Liver (tissue), 9 donors: ENCODE results near the gene TRERF1. TPM values are rescaled to one million over a fixed set of nuclear protein-coding genes. Genes with fewer than 3 reads are reported as not detected.

Experiments
- DNase-seq: peaks from one replicate; pipeline ENCODE4 v3.0.0-alpha.2; 2017; ENCODE audit warnings: low spot score
- H3K27ac ChIP-seq, 2 donors: one replicate each; pipeline ENCODE4 v1.7.0; 2013; ENCODE audit warnings: inconsistent platforms in 2 of 2, low read length in 2 of 2, control low read depth in 1 of 2, low read depth in 1 of 2, mild to moderate bottlenecking in 1 of 2
- H3K27me3 ChIP-seq, 4 donors: one replicate each; pipeline versions ENCODE4 v1.6.1 to v1.7.0; 2013; ENCODE audit warnings: low read length in 3 of 4, inconsistent platforms in 1 of 4, mild to moderate bottlenecking in 1 of 4, moderate library complexity in 1 of 4; ENCODE audit not compliant: control insufficient read depth in 4 of 4, insufficient read depth in 4 of 4
- H3K36me3 ChIP-seq, 4 donors: one replicate each; pipeline versions ENCODE4 v1.6.1 to v1.7.0; 2013; ENCODE audit warnings: low read length in 3 of 4, mild to moderate bottlenecking in 3 of 4, low read depth in 1 of 4, moderate library complexity in 1 of 4; ENCODE audit not compliant: control insufficient read depth in 4 of 4, insufficient read depth in 3 of 4
- H3K4me1 ChIP-seq, 4 donors: one replicate each; pipeline versions ENCODE4 v1.6.1 to v1.7.0; 2013; ENCODE audit warnings: low read length in 3 of 4, mild to moderate bottlenecking in 3 of 4, moderate library complexity in 1 of 4; ENCODE audit not compliant: control insufficient read depth in 4 of 4, insufficient read depth in 4 of 4
- H3K4me3 ChIP-seq, 3 donors: one replicate each; pipeline versions ENCODE4 v1.6.1 to v1.7.0; 2013; ENCODE audit warnings: low read length in 3 of 3, control low read depth in 1 of 3, low read depth in 1 of 3, mild to moderate bottlenecking in 1 of 3
- H3K9ac ChIP-seq, 2 donors: one replicate each; pipeline ENCODE4 v1.7.0; 2013; ENCODE audit warnings: low read length in 2 of 2, mild to moderate bottlenecking in 2 of 2, moderate library complexity in 2 of 2, control low read depth in 1 of 2, low read depth in 1 of 2
- H3K9me3 ChIP-seq, 4 donors: one replicate each; pipeline versions ENCODE4 v1.6.1 to v1.7.0; 2013; ENCODE audit warnings: low read length in 3 of 4; ENCODE audit not compliant: control insufficient read depth in 4 of 4
- EGR1 ChIP-seq, 2 donors: IDR thresholded peaks; 2 replicates each; pipeline ENCODE4 v1.6.1; 2016 to 2018; ENCODE audit warnings: antibody characterized with exemption in 2 of 2, low read depth in 2 of 2
- FOXA2 ChIP-seq: IDR thresholded peaks from 2 replicates; pipeline ENCODE4 v1.6.1; 2016; ENCODE audit warnings: antibody characterized with exemption
- GABPA ChIP-seq, 2 donors: IDR thresholded peaks in 1 of 2; conservative IDR thresholded peaks in 1 of 2; 2 replicates each; pipeline ENCODE4 v1.6.1; 2016; ENCODE audit warnings: antibody characterized with exemption in 2 of 2, mild to moderate bottlenecking in 1 of 2, moderate library complexity in 1 of 2
- HNF4A ChIP-seq, 2 donors: conservative IDR thresholded peaks; 2 replicates each; pipeline ENCODE4 v1.6.1; 2016; ENCODE audit warnings: antibody characterized with exemption in 2 of 2, mild to moderate bottlenecking in 2 of 2
- HNF4G ChIP-seq: IDR thresholded peaks from 2 replicates; pipeline ENCODE4 v1.6.1; 2016; ENCODE audit warnings: antibody characterized with exemption
- NR2F2 ChIP-seq: IDR thresholded peaks from 2 replicates; pipeline ENCODE4 v1.6.1; 2016; ENCODE audit warnings: antibody characterized with exemption
- RAD21 ChIP-seq, 2 donors: IDR thresholded peaks; 2 replicates each; pipeline ENCODE4 v1.6.1; 2016; ENCODE audit warnings: antibody characterized with exemption in 2 of 2, mild to moderate bottlenecking in 2 of 2
- RXRA ChIP-seq, 2 donors: IDR thresholded peaks; 2 replicates each; pipeline ENCODE4 v1.6.1; 2017 to 2018; ENCODE audit warnings: antibody characterized with exemption in 2 of 2, mild to moderate bottlenecking in 1 of 2
- SP1 ChIP-seq: IDR thresholded peaks from 2 replicates; pipeline ENCODE4 v1.6.1; 2018; ENCODE audit warnings: antibody characterized with exemption, mild to moderate bottlenecking
- TAF1 ChIP-seq: conservative IDR thresholded peaks from 2 replicates; pipeline ENCODE4 v1.6.1; 2016; ENCODE audit warnings: antibody characterized with exemption, mild to moderate bottlenecking
- YY1 ChIP-seq: IDR thresholded peaks from 2 replicates; pipeline ENCODE4 v1.6.1; 2016; ENCODE audit warnings: antibody characterized with exemption, mild to moderate bottlenecking
- WGBS: extraction: QIAGEN DNeasy Blood & Tissue Kit; methylation state at CpG from one replicate; pipeline ENCODE4 v1.1.7; 2013; 5-methylcytosine and 5-hydroxymethylcytosine counted together
- polyA plus RNA-seq, 2 donors: library from polyadenylated mRNA; stranded (reverse) in 1 of 2; unstranded in 1 of 2; fragments of 200-250 nt in 1 of 2; fragments of >200 nt in 1 of 2; fragmentation: Nextera tagmentation in 1 of 2; extraction: Ambion mirVana in 1 of 2; gene quantifications; one replicate each; pipeline versions ENCODE4 v1.2.1 to v1.2.3, GENCODE V29; 2013 to 2015
- total RNA-seq, 2 donors: library from RNA; depleted of rRNA; stranded (reverse); fragments of >200 nt; gene quantifications; one replicate each; pipeline ENCODE4 v1.2.3, GENCODE V29; 2014
- TF ChIP-seq, protein P1 (sequence below): IDR thresholded peaks from 2 replicates; pipeline ENCODE4 v1.6.1; 2016; ENCODE audit warnings: antibody characterized with exemption
- TF ChIP-seq, protein P2 (sequence below): IDR thresholded peaks from 2 replicates; pipeline ENCODE4 v1.6.1; 2016; ENCODE audit warnings: antibody characterized with exemption
- TF ChIP-seq, protein P3 (sequence below): fragments of 150-350 bp; IDR thresholded peaks from 2 replicates; pipeline ENCODE4 v1.5.1; 2017; ENCODE audit warnings: improper control_type of control experiment, low read depth, low read length; ENCODE audit not compliant: missing input control
- TF ChIP-seq, protein P4 (sequence below): IDR thresholded peaks from 2 replicates; pipeline ENCODE4 v1.6.1; 2016; ENCODE audit warnings: antibody characterized with exemption
- TF ChIP-seq, protein P5 (sequence below): IDR thresholded peaks from 2 replicates; pipeline ENCODE4 v1.6.1; 2016; ENCODE audit warnings: antibody characterized with exemption, mild to moderate bottlenecking
- donor health status: healthy.
- donor health status: healthy.
- donor health status: healthy.
- donor health status: healthy.
- donor health status: healthy.

Gene TRERF1
- total and polyA plus RNA-seq, 4 donors, result 0.33 to 1.3 (median 0.68) TPM

DNA sequence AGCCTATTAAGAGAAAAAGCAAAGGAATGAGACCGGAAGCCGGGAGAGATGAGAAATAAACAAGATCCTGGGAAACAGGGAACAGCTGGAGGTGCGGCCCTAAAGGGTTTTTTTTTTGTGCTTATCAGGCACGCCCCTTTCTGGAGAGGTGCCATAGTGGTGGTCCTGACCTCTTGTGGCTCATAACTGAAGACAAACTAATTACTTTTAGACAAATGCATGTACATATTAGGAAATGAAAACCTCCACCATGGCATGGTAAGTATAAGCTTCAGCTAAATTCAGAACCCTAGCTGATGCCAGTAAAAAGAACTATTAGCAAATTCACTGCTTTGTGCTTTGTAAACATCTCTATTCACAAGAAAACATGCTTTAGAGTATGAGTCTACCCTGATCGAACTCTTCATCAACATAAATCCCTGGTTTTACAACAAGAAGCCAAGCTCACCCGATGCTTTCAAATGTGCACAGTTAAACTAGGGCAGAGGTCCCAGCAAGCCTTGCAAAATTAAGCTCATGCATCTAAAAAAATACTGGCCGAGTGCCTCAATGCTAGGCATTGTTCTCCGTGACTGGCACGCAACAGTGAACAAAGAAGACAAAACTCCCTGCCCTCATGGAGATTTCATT lies 137.7 kb downstream of the TRERF1 start:
- H3K27me3 ChIP-seq, result no peaks in the 10 kb centered on the region
- no peaks in the 10 kb centered on the region for H3K9me3 ChIP-seq
- no peaks in the 10 kb centered on the region for H3K36me3 ChIP-seq
- H3K4me1 ChIP-seq, result no peaks in the 10 kb centered on the region
- H3K9ac ChIP-seq, result no peak overlapping the region
- H3K27ac ChIP-seq, result no peak overlapping the region
- H3K4me3 ChIP-seq, result no peak overlapping the region
- WGBS, result 79% methylated on average over 9 of the region's 9 CpGs
- TF ChIP-seq, protein P1, sequence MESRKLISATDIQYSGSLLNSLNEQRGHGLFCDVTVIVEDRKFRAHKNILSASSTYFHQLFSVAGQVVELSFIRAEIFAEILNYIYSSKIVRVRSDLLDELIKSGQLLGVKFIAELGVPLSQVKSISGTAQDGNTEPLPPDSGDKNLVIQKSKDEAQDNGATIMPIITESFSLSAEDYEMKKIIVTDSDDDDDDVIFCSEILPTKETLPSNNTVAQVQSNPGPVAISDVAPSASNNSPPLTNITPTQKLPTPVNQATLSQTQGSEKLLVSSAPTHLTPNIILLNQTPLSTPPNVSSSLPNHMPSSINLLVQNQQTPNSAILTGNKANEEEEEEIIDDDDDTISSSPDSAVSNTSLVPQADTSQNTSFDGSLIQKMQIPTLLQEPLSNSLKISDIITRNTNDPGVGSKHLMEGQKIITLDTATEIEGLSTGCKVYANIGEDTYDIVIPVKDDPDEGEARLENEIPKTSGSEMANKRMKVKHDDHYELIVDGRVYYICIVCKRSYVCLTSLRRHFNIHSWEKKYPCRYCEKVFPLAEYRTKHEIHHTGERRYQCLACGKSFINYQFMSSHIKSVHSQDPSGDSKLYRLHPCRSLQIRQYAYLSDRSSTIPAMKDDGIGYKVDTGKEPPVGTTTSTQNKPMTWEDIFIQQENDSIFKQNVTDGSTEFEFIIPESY, result no peak
- TF ChIP-seq EGR1 (IDR thresholded peaks at IDR 0.05; ENCODE audit: low read depth in 2 of 2) (no peak), GABPA (IDR thresholded peaks at IDR 0.05 in 1 of 2, conservative IDR thresholded peaks at IDR 0.05 in 1 of 2) (no peak), YY1 (no peak), NR2F2 (peak; percentile 45)
- TF ChIP-seq, protein P2, sequence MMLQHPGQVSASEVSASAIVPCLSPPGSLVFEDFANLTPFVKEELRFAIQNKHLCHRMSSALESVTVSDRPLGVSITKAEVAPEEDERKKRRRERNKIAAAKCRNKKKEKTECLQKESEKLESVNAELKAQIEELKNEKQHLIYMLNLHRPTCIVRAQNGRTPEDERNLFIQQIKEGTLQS, result no peak
- TF ChIP-seq, protein P3, sequence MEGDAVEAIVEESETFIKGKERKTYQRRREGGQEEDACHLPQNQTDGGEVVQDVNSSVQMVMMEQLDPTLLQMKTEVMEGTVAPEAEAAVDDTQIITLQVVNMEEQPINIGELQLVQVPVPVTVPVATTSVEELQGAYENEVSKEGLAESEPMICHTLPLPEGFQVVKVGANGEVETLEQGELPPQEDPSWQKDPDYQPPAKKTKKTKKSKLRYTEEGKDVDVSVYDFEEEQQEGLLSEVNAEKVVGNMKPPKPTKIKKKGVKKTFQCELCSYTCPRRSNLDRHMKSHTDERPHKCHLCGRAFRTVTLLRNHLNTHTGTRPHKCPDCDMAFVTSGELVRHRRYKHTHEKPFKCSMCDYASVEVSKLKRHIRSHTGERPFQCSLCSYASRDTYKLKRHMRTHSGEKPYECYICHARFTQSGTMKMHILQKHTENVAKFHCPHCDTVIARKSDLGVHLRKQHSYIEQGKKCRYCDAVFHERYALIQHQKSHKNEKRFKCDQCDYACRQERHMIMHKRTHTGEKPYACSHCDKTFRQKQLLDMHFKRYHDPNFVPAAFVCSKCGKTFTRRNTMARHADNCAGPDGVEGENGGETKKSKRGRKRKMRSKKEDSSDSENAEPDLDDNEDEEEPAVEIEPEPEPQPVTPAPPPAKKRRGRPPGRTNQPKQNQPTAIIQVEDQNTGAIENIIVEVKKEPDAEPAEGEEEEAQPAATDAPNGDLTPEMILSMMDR, result no peak
- TF ChIP-seq, protein P4, sequence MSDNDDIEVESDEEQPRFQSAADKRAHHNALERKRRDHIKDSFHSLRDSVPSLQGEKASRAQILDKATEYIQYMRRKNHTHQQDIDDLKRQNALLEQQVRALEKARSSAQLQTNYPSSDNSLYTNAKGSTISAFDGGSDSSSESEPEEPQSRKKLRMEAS, result no peak
- no peak for DNase-seq

DNA sequence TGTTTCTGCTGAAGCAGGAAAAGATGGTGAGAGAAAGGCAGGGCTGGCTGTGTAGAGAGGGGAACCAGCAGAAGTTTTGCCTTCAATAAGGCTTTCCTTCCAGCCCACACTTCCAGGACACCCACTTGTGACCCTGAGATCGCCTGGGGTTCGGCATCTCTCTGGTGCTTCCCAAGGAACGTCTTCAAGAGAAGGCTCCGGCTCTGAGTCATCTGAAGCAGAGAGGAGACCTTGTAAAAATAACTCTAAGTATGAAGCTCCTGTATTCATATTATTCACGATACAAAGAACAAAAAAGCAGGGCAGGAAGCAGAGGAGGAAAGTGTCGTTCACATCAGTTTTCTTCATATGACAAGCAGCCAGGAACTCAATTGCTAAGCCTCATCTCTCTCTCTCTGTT lies 138.7 kb downstream of the TRERF1 start:
- H3K27me3 ChIP-seq, result no peaks in the 10 kb centered on the region
- H3K4me1 ChIP-seq, result no peaks in the 10 kb centered on the region
- DNase-seq, result no peak
- H3K9ac ChIP-seq, result no peak overlapping the region
- H3K27ac ChIP-seq, result peak overlapping the region in 1 of 2 donors; percentile 11
- H3K36me3 ChIP-seq, result no peaks in the 10 kb centered on the region
- TF ChIP-seq, protein P5, sequence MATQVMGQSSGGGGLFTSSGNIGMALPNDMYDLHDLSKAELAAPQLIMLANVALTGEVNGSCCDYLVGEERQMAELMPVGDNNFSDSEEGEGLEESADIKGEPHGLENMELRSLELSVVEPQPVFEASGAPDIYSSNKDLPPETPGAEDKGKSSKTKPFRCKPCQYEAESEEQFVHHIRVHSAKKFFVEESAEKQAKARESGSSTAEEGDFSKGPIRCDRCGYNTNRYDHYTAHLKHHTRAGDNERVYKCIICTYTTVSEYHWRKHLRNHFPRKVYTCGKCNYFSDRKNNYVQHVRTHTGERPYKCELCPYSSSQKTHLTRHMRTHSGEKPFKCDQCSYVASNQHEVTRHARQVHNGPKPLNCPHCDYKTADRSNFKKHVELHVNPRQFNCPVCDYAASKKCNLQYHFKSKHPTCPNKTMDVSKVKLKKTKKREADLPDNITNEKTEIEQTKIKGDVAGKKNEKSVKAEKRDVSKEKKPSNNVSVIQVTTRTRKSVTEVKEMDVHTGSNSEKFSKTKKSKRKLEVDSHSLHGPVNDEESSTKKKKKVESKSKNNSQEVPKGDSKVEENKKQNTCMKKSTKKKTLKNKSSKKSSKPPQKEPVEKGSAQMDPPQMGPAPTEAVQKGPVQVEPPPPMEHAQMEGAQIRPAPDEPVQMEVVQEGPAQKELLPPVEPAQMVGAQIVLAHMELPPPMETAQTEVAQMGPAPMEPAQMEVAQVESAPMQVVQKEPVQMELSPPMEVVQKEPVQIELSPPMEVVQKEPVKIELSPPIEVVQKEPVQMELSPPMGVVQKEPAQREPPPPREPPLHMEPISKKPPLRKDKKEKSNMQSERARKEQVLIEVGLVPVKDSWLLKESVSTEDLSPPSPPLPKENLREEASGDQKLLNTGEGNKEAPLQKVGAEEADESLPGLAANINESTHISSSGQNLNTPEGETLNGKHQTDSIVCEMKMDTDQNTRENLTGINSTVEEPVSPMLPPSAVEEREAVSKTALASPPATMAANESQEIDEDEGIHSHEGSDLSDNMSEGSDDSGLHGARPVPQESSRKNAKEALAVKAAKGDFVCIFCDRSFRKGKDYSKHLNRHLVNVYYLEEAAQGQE, result no peak
- TF ChIP-seq RAD21 (IDR thresholded peaks at IDR 0.05) (no peak), YY1 (no peak), HNF4A (conservative IDR thresholded peaks at IDR 0.05) (no peak), SP1 (no peak), TAF1 (no peak), NR2F2 (no peak), GABPA (IDR thresholded peaks at IDR 0.05 in 1 of 2, conservative IDR thresholded peaks at IDR 0.05 in 1 of 2) (no peak), EGR1 (IDR thresholded peaks at IDR 0.05; ENCODE audit: low read depth in 2 of 2) (no peak), FOXA2 (no peak), RXRA (IDR thresholded peaks at IDR 0.05) (no peak), HNF4G (no peak)
- TF ChIP-seq, protein P4, result no peak
- TF ChIP-seq, protein P1, result no peak
- WGBS, result 63% methylated on average over 6 of the region's 6 CpGs
- H3K4me3 ChIP-seq, result no peak overlapping the region
- no peaks in the 10 kb centered on the region for H3K9me3 ChIP-seq
